T-cell (primary cell): ENCODE measurements around the gene IL17RE. TPM values are rescaled to one million over a fixed set of nuclear protein-coding genes. Genes with fewer than 3 reads are reported as not detected.

Experiments
- ATAC-seq, 4 experiments: fragments of 200-7000 bp in 3 of 4; fragments of 150-1000 bp in 1 of 4; cut with Tn5 transposase; replicated peaks in 1 of 4; 1 replicate in 3 of 4; 2 replicates in 1 of 4; pipeline ENCODE4 v1.10.0; 2021; ENCODE audit warnings: moderate library complexity in 3 of 4, mild to moderate bottlenecking in 2 of 4, moderate number of reproducible peaks in 1 of 4
- CTCF ChIA-PET, 2 donors: fragments of 300-600 bp; sonication (Branson Sonifier 250); formaldehyde crosslinking; loops; one replicate each; lab custom pipeline; 2022; ENCODE audit warnings: antibody characterized with exemption in 2 of 2; lab: Charles Lee
- POLR2A ChIA-PET, 2 donors: fragments of 300-600 bp; sonication (Branson Sonifier 250); formaldehyde crosslinking; loops; one replicate each; lab custom pipeline; 2022; ENCODE audit warnings: antibody characterized with exemption in 2 of 2; lab: Charles Lee
- DNase-seq, 35 experiments: peaks; one replicate each; pipeline versions ENCODE4 v3.0.0 to v3.0.0-alpha.2; 2013 to 2023
- H3K27ac ChIP-seq: one replicate; pipeline ENCODE4 v1.5.1; 2013; ENCODE audit warnings: low read length
- H3K27me3 ChIP-seq, 2 experiments: replicated peaks in 1 of 2; 1 replicate in 1 of 2; 2 replicates in 1 of 2; pipeline versions ENCODE4 v1.6.1 to v1.7.0; 2013; ENCODE audit warnings: low read length in 1 of 2, mixed read lengths in 1 of 2; ENCODE audit not compliant: control insufficient read depth in 2 of 2, insufficient read depth in 2 of 2; ENCODE audit errors: extremely low read depth in 1 of 2
- H3K36me3 ChIP-seq, 2 donors: 1 replicate in 1 of 2; 2 replicates in 1 of 2; pipeline versions ENCODE4 v1.6.1 to v1.7.0; 2013; ENCODE audit warnings: low read length in 1 of 2; ENCODE audit not compliant: control insufficient read depth in 2 of 2, insufficient read depth in 1 of 2; ENCODE audit errors: extremely low read depth in 1 of 2
- H3K4me1 ChIP-seq, 2 experiments: 1 replicate in 1 of 2; 2 replicates in 1 of 2; pipeline versions ENCODE4 v1.6.1 to v1.7.0; 2013; ENCODE audit warnings: low read length in 2 of 2, mixed read lengths in 1 of 2; ENCODE audit not compliant: insufficient read depth in 2 of 2, control insufficient read depth in 1 of 2; ENCODE audit errors: extremely low read depth in 1 of 2
- H3K4me3 ChIP-seq, 2 donors: 1 replicate in 1 of 2; 2 replicates in 1 of 2; pipeline versions ENCODE4 v1.5.1 to v1.7.0; 2013; ENCODE audit warnings: mild to moderate bottlenecking in 2 of 2, low read length in 1 of 2, moderate library complexity in 1 of 2; ENCODE audit not compliant: control insufficient read depth in 1 of 2; ENCODE audit errors: extremely low read depth in 1 of 2
- H3K9me3 ChIP-seq: 2 replicates; pipeline ENCODE4 v1.7.0; 2013
- H3K27ac Mint-ChIP-seq, 2 donors: one replicate each; pipeline ENCODE4 v1.8.0; 2020 to 2021; ENCODE audit warnings: mild to moderate bottlenecking in 2 of 2, mixed read lengths in 2 of 2
- H3K27me3 Mint-ChIP-seq, 2 donors: one replicate each; pipeline ENCODE4 v1.8.0; 2021 to 2022; ENCODE audit warnings: mixed read lengths in 2 of 2
- H3K36me3 Mint-ChIP-seq: one replicate; pipeline ENCODE4 v1.8.0; 2021; ENCODE audit warnings: mixed read lengths
- H3K4me1 Mint-ChIP-seq, 3 donors: one replicate each; pipeline ENCODE4 v1.8.0; 2020 to 2022; ENCODE audit warnings: mixed read lengths in 3 of 3, mild to moderate bottlenecking in 1 of 3
- H3K4me3 Mint-ChIP-seq, 3 donors: one replicate each; pipeline ENCODE4 v1.8.0; 2020 to 2022; ENCODE audit warnings: mild to moderate bottlenecking in 3 of 3, mixed read lengths in 3 of 3, moderate library complexity in 3 of 3
- H3K9me3 Mint-ChIP-seq, 3 donors: one replicate each; pipeline ENCODE4 v1.8.0; 2020 to 2022; ENCODE audit warnings: mixed read lengths in 3 of 3
- WGBS: methylation state at CpG from one replicate; pipeline ENCODE4 v1.1.5; 2013; ENCODE audit warnings: missing lambda C conversion rate; ENCODE audit not compliant: insufficient coverage; 5-methylcytosine and 5-hydroxymethylcytosine counted together
- total RNA-seq, 35 experiments: library from RNA in 6 of 35; stranded (reverse) in 6 of 35; fragments of 120-200 nt in 1 of 35; gene quantifications; one replicate each; pipeline versions ENCODE4 v1.2.1 to v1.2.4 and lab custom pipeline; 2013 to 2026

The IL17RE gene
- total RNA-seq, 5 donors from 2014 or later (not counting 1 experiment from before 2014, with no cell fraction given): 0.68 to 5.1 (median 1.9) TPM

DNA sequence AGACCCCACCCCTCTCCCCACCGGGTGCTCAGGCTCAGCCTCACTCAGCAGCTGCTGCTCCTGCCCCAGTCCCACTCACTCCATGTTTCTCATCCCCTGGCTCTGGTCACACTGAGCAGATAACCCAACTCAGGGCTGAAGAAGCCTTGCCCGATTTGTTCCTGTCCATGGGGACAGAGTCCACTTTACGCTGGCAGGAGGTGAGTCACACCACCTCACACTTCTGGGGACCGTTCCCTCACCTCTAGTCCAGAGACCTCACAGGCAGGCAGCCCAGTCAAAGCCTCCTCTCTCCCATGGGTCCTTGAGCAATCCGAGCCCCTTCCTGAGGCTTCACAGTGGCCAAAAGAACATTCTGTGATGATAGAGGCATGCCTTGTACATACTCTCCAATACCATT, 23.9 kb upstream of the IL17RE start:
- no peaks in the 10 kb centered on the region for H3K9me3 ChIP-seq
- H3K36me3 ChIP-seq: no peaks in the 10 kb centered on the region
- ChIA-PET POLR2A (interaction anchor here in 1 of 2 donors (0.6 kb wide), 1 partner anchor 933 kb away, joined by 5 read pairs; no protein-coding TSS in a partner anchor), CTCF (no interaction called here)
- no peak for ATAC-seq
- H3K4me1 Mint-ChIP-seq: no peaks in the 10 kb centered on the region
- H3K27ac ChIP-seq: no peak overlapping the region
- no peak overlapping the region for H3K4me3 ChIP-seq
- H3K4me1 ChIP-seq: no peaks in the 10 kb centered on the region
- whole genome bisulfite sequencing: 85% methylated on average over 3 of the region's 5 CpGs
- no peak for DNase-seq
- H3K27me3 ChIP-seq: peaks cover 0 to 12% of the 10 kb centered on the region in 2 experiments
- no peak overlapping the region for H3K4me3 Mint-ChIP-seq
- H3K27me3 Mint-ChIP-seq: no peaks in the 10 kb centered on the region
- no peaks in the 10 kb centered on the region for H3K9me3 Mint-ChIP-seq
- H3K27ac Mint-ChIP-seq: no peak overlapping the region
- H3K36me3 Mint-ChIP-seq: no peaks in the 10 kb centered on the region

- H3K4me3 ChIP-seq: no peak within 1 kb of the TSS
- 61% methylated on average over 3 of the region's 7 CpGs for WGBS
- ATAC-seq (no peak), DNase-seq (no peak)
- H3K27me3 Mint-ChIP-seq: no peaks in the 10 kb centered on the region
- peaks cover 0 to 12% of the 10 kb centered on the region in 2 experiments for H3K27me3 ChIP-seq
- no peak within 1 kb of the TSS for H3K27ac ChIP-seq
- ChIA-PET POLR2A (no interaction called here), CTCF (no interaction called here)
- H3K9me3 ChIP-seq: no peaks in the 10 kb centered on the region
- H3K4me3 Mint-ChIP-seq: no peak within 1 kb of the TSS
- H3K36me3 Mint-ChIP-seq: no peaks in the 10 kb centered on the region
- H3K27ac Mint-ChIP-seq: no peak within 1 kb of the TSS
- H3K9me3 Mint-ChIP-seq: no peaks in the 10 kb centered on the region
- no peaks in the 10 kb centered on the region for H3K4me1 ChIP-seq
- no peaks in the 10 kb centered on the region for H3K36me3 ChIP-seq
- no peaks in the 10 kb centered on the region for H3K4me1 Mint-ChIP-seq
These were observed 22.7 kb upstream of the IL17RE start, which contains the start of gene CIDEC for GRCh38 chr3:9879830-9880549. TSS of gene CIDEC (minus strand) at chr3:9880253. CDS start at chr3:9878486, 1,767 bp downstream.

GRCh38 chr3:9881441-9881840, 21.2 kb upstream of the IL17RE start:
- H3K36me3 ChIP-seq: no peaks in the 10 kb centered on the region
- H3K27me3 ChIP-seq: peaks cover 0 to 12% of the 10 kb centered on the region in 2 experiments
- no peaks in the 10 kb centered on the region for H3K4me1 Mint-ChIP-seq
- no peak overlapping the region for H3K4me3 Mint-ChIP-seq
- H3K27ac Mint-ChIP-seq: no peak overlapping the region
- ATAC-seq (no peak), DNase-seq (no peak)
- no peaks in the 10 kb centered on the region for H3K27me3 Mint-ChIP-seq
- no peak overlapping the region for H3K4me3 ChIP-seq
- H3K9me3 Mint-ChIP-seq: no peaks in the 10 kb centered on the region
- H3K4me1 ChIP-seq: no peaks in the 10 kb centered on the region
- ChIA-PET CTCF (no interaction called here), POLR2A (no interaction called here)
- H3K27ac ChIP-seq: no peak overlapping the region
- H3K36me3 Mint-ChIP-seq: no peaks in the 10 kb centered on the region
- 100% methylated on average over 1 of the region's 1 CpG for WGBS
- H3K9me3 ChIP-seq: no peaks in the 10 kb centered on the region

GRCh38 chr3:9883706-9884554, 18.7 kb upstream of the IL17RE start:
- no peak overlapping the region for H3K27ac ChIP-seq
- ChIA-PET POLR2A (interaction anchor here in 1 of 2 donors (0.6 kb wide), 2 partner anchors 12 to 26 kb away, joined by 4 read pairs; no protein-coding TSS in a partner anchor), CTCF (no interaction called here)
- H3K4me3 Mint-ChIP-seq: no peak overlapping the region
- 72% methylated on average over 4 of the region's 7 CpGs for WGBS
- H3K9me3 Mint-ChIP-seq: no peaks in the 10 kb centered on the region
- no peaks in the 10 kb centered on the region for H3K36me3 ChIP-seq
- DNase-seq (no peak), ATAC-seq (no peak)
- H3K9me3 ChIP-seq: no peaks in the 10 kb centered on the region
- no peak overlapping the region for H3K4me3 ChIP-seq
- no peaks in the 10 kb centered on the region for H3K27me3 Mint-ChIP-seq
- no peaks in the 10 kb centered on the region for H3K4me1 ChIP-seq
- H3K27ac Mint-ChIP-seq: no peak overlapping the region
- no peaks in the 10 kb centered on the region for H3K36me3 Mint-ChIP-seq
- peaks cover 0 to 4% of the 10 kb centered on the region in 2 experiments for H3K27me3 ChIP-seq
- no peaks in the 10 kb centered on the region for H3K4me1 Mint-ChIP-seq

GRCh38 chr3:9884555-9885165, 18.0 kb upstream of the IL17RE start:
- peaks cover 0 to 3% (median 0%) of the 10 kb centered on the region in 3 donors for H3K4me1 Mint-ChIP-seq
- no peaks in the 10 kb centered on the region for H3K9me3 Mint-ChIP-seq
- no peaks in the 10 kb centered on the region for H3K27me3 Mint-ChIP-seq
- no peaks in the 10 kb centered on the region for H3K4me1 ChIP-seq
- H3K36me3 ChIP-seq: no peaks in the 10 kb centered on the region
- no peak overlapping the region for H3K27ac Mint-ChIP-seq
- H3K36me3 Mint-ChIP-seq: no peaks in the 10 kb centered on the region
- H3K27me3 ChIP-seq: peaks cover 0 to 3% of the 10 kb centered on the region in 2 experiments
- DNase-seq (no peak), ATAC-seq (no peak)
- no peak overlapping the region for H3K27ac ChIP-seq
- no peaks in the 10 kb centered on the region for H3K9me3 ChIP-seq
- ChIA-PET CTCF (no interaction called here), POLR2A (no interaction called here)
- no peak overlapping the region for H3K4me3 Mint-ChIP-seq
- H3K4me3 ChIP-seq: no peak overlapping the region
- WGBS: 97% methylated on average over 6 of the region's 11 CpGs

DNA sequence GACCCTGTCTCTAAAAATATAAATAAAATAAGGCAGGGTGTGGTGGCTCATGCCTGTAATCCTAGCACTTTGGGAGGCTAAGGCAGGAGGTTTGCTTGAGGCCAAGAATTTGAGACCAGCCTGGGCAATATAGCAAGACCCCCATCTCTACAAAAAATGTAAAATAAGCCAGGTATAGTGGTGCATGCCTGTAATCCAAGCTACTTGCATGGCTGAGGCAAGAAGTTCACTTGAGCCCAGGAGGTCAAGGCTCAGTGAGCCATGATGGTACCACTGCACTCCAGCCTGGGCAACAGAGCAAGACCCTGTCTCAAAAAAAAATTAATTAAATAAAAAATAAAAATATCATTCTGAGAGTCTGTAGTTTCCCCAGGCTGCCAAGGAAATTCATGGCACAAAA, 16.3 kb upstream of the IL17RE start:
- Histone ChIP-seq H3K27me3 (no peaks in the 10 kb centered on the region), H3K36me3 (no peaks in the 10 kb centered on the region), H3K4me3 (no peak overlapping the region), H3K9me3 (no peaks in the 10 kb centered on the region), H3K4me1 (peaks cover 4 to 10% of the 10 kb centered on the region in 2 experiments), H3K27ac (no peak overlapping the region)
- Mint-ChIP-seq H3K4me3 (no peak overlapping the region), H3K27ac (no peak overlapping the region), H3K27me3 (no peaks in the 10 kb centered on the region), H3K4me1 (peaks cover 4 to 11% (median 6%) of the 10 kb centered on the region in 3 donors), H3K9me3 (no peaks in the 10 kb centered on the region), H3K36me3 (no peaks in the 10 kb centered on the region)
- ATAC-seq (no peak), DNase-seq (no peak)
- ChIA-PET POLR2A (no interaction called here), CTCF (interaction anchor here in 1 of 2 donors (0.6 kb wide), 1 partner anchor 46 kb away, joined by 5 read pairs; no protein-coding TSS in a partner anchor)
